ENCODE measurements around the gene ZNF496. TPM values are rescaled to one million over a fixed set of nuclear protein-coding genes. Genes with fewer than 3 reads are reported as not detected.
"Not testable (repeated sequence)": the region's sequence is repeated elsewhere in the genome, so short reads cannot be mapped to it uniquely, and the experiment has no call there.

Gene ZNF496
- total RNA-seq (2022) (58.0 and 67.2 TPM in 2 replicates), Bru-seq, nascent RNA (percentile 89 among the genes with signal in this experiment), BruChase-seq, experiment 1, labeled RNA remaining after a 6-hour chase (percentile 88 among the genes with signal in this experiment), BruChase-seq, experiment 2, labeled RNA remaining after a 2-hour chase (percentile 89 among the genes with signal in this experiment)
- long read RNA-seq, full-length matches to known transcripts, result 6 of 101 reads
- long read RNA-seq, partial matches to known transcripts, result 11 of 101 reads
- long read RNA-seq, other reads (novel, unspliced or antisense), result 84 of 101 reads

DNA sequence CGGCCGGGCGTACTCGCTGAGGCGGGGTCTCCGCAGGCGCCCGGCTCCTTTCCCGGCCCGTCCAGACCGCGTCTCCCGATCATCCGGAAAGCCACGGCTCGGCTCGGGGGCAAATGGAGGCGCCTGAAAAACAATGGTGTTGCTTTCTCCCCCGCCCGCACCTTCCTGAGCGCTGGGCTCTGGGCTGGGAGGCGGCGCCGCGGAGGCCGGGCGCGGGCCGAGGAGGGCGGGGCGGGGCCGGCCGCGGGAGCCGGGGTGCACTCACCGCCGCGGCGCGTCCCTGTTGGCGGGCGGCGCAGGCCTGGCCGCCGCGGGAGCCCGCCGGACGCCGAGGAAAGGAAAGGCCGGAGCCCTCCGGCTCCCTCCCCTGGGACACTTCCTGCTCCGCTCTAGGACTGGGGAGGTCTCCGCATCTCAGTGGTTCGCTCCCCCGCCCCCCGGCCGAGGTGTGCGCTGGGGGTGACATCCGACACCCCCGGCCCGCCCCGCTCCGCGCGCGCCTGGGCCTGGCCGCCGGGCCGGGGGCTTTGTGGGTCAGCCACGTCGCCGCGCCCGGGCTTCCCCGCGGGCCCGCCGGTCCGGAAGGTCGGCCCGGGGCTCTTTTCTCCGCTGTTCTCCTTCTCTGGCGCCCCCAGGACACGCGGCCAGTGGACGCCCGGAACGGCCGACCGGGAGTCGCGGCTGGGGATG is at the start of gene ZNF496:
ZNF496 (minus strand) TSS at position 343 of the 690 bp plus-strand sequence. CDS start 2,289 bp downstream, outside the sequence.
- ChIA-PET CTCF (interaction anchor here (0.6 to 1.4 kb wide), 5 partner anchors 9 to 425 kb away, joined by 3 read pairs; no protein-coding TSS in a partner anchor), POLR2A (interaction anchor here (0.6 to 3.3 kb wide), 25 partner anchors 8 to 772 kb away, joined by 3 to 53 read pairs (median 6); partner anchors contain the start of genes AHCTF1, ZNF669 and ZNF670)
- peaks cover 36% of the 10 kb centered on the region for H3K4me1 Mint-ChIP-seq (ENCODE audit: insufficient read depth, unreplicated experiment)
- H3K4me3 Mint-ChIP-seq (ENCODE audit: unreplicated experiment), result peak within 1 kb of the TSS; percentile 93
- DNase-seq (ENCODE audit: unreplicated experiment), result peak; percentile 97
- BruUV-seq (replicated peaks), result no TSS peak
- peaks cover 49% of the 10 kb centered on the region for H3K36me3 Mint-ChIP-seq (ENCODE audit: insufficient read depth, unreplicated experiment)
- H3K9me3 Mint-ChIP-seq (ENCODE audit: unreplicated experiment), result no peaks in the 10 kb centered on the region
- peak within 1 kb of the TSS; percentile 90 for H3K27ac Mint-ChIP-seq (ENCODE audit: low read depth, unreplicated experiment)
- intact Hi-C loops (cut with micrococcal nuclease), result loop anchor here (1.0 to 10.0 kb wide), 5 partner anchors 121 to 424 kb away; partner anchors contain the start of genes AHCTF1, ZNF669 and ZNF695
- H3K27me3 Mint-ChIP-seq (ENCODE audit: insufficient read depth, unreplicated experiment), result no peaks in the 10 kb centered on the region
- no peak for TF ChIP-seq CTCF (IDR thresholded peaks at IDR 0.05; ENCODE audit: unreplicated experiment)

DNA sequence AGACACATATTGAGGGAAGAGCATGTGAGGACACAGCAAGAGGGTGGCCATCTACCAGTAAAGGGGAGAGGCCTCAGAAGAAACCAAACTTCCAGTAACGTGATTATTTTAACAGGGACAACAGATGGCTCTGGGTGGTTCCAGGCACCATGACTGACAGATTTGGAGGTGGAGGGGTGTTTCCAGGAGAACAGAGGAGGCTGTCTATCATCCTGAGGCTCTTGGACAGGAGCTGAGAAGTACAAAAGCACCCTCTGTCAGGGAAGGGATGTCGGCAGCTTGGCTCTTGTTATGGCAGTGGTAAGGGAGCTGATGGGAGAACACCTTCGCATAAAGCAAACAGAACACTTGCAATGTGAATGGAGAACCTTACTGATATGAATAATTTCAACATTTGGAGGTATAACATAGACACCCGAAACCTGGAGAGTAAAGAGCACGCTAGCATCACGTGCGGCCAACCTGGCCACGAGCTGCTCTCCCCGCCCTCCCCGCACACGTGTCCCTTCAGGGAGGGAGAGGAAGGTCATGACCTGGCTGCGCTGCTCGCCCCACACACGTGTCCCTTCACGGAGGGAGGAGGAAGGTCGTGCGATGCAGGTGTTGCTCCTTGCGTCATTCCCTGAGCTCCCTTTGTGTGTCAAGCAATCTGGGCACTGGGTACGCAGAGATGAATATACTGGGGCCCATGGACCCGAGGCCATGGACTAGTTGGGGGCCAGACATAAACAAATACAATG is 46.8 kb upstream of the ZNF496 start:
- BruUV-seq (replicated peaks), result no TSS peak
- Mint-ChIP-seq H3K27ac (ENCODE audit: low read depth, unreplicated experiment) (no peak overlapping the region), H3K4me1 (ENCODE audit: insufficient read depth, unreplicated experiment) (peaks cover 5% of the 10 kb centered on the region), H3K27me3 (ENCODE audit: insufficient read depth, unreplicated experiment) (no peaks in the 10 kb centered on the region), H3K36me3 (ENCODE audit: insufficient read depth, unreplicated experiment) (no peaks in the 10 kb centered on the region), H3K4me3 (ENCODE audit: unreplicated experiment) (no peak overlapping the region), H3K9me3 (ENCODE audit: unreplicated experiment) (peaks cover 10% of the 10 kb centered on the region)
- no peak for DNase-seq (ENCODE audit: unreplicated experiment)
- intact Hi-C loops (cut with micrococcal nuclease), result no loop called here
- ChIA-PET CTCF (interaction anchor here (4.9 to 17.7 kb wide), 2 partner anchors 11 to 110 kb away, joined by 42 to 697 read pairs; no protein-coding TSS in a partner anchor), POLR2A (interaction anchor here (0.5 kb wide), 1 partner anchor 46 kb away, joined by 3 read pairs; no protein-coding TSS in a partner anchor)
- TF ChIP-seq CTCF (IDR thresholded peaks at IDR 0.05; ENCODE audit: unreplicated experiment), result no peak

GRCh38 chr1:247377656-247378055 is 46.0 kb upstream of the ZNF496 start:
- intact Hi-C loops (cut with micrococcal nuclease); BruUV-seq (replicated peaks); H3K4me3 Mint-ChIP-seq (ENCODE audit: unreplicated experiment); H3K4me1 Mint-ChIP-seq (ENCODE audit: insufficient read depth, unreplicated experiment); H3K36me3 Mint-ChIP-seq (ENCODE audit: insufficient read depth, unreplicated experiment); H3K27ac Mint-ChIP-seq (ENCODE audit: low read depth, unreplicated experiment); H3K9me3 Mint-ChIP-seq (ENCODE audit: unreplicated experiment); DNase-seq (ENCODE audit: unreplicated experiment); H3K27me3 Mint-ChIP-seq (ENCODE audit: insufficient read depth, unreplicated experiment): not testable (repeated sequence)
- ChIA-PET POLR2A (interaction anchor here (1.2 kb wide), 1 partner anchor 8 kb away, joined by 4 read pairs; no protein-coding TSS in a partner anchor), CTCF (interaction anchor here (1.2 to 1.4 kb wide), 2 partner anchors 12 to 108 kb away, joined by 6 to 10 read pairs; no protein-coding TSS in a partner anchor)

GRCh38 chr1:247376659-247377058 is 45.0 kb upstream of the ZNF496 start:
- Mint-ChIP-seq H3K27ac (ENCODE audit: low read depth, unreplicated experiment) (no peak overlapping the region), H3K9me3 (ENCODE audit: unreplicated experiment) (peaks cover 10% of the 10 kb centered on the region), H3K36me3 (ENCODE audit: insufficient read depth, unreplicated experiment) (no peaks in the 10 kb centered on the region), H3K4me3 (ENCODE audit: unreplicated experiment) (no peak overlapping the region), H3K4me1 (ENCODE audit: insufficient read depth, unreplicated experiment) (peaks cover 5% of the 10 kb centered on the region), H3K27me3 (ENCODE audit: insufficient read depth, unreplicated experiment) (no peaks in the 10 kb centered on the region)
- ChIA-PET CTCF (interaction anchor here (0.7 to 1.4 kb wide), 3 partner anchors 13 to 109 kb away, joined by 3 to 10 read pairs (median 6); no protein-coding TSS in a partner anchor), POLR2A (interaction anchor here (1.2 kb wide), 1 partner anchor 9 kb away, joined by 4 read pairs; no protein-coding TSS in a partner anchor)
- TF ChIP-seq CTCF (IDR thresholded peaks at IDR 0.05; ENCODE audit: unreplicated experiment), result no peak
- DNase-seq (ENCODE audit: unreplicated experiment), result no peak
- no TSS peak for BruUV-seq (replicated peaks)
- intact Hi-C loops (cut with micrococcal nuclease), result no loop called here

Measured in MCF 10A (cell line).